ENCODE data around the gene EIF4B.

GRCh38 chr12:53051881-53052412 lies 45.7 kb downstream of the EIF4B start:
- TF ChIP-seq CTCF (IDR thresholded peaks at IDR 0.05), result no peak
- no peak for TF ChIP-seq POLR2A (IDR thresholded peaks at IDR 0.05)

Data from adrenal gland (tissue), 5 donors.